OCI-LY1 (cell line): Measurements from ENCODE around the gene ACOD1.

Experiments used
- CTCF ChIP-seq: fragments of 200-600 bp; sonication (generic), shearing (Covaris generic); IDR thresholded peaks from 2 replicates; pipeline ENCODE4 v1.5.1; 2017; ENCODE audit warnings: mild to moderate bottlenecking, antibody characterized with exemption, low read length, moderate library complexity, mixed read lengths
- EZH2 ChIP-seq: fragments of 200-600 bp; sonication (generic), shearing (Covaris generic); IDR thresholded peaks from 2 replicates; pipeline ENCODE4 v1.8.0; 2017; ENCODE audit warnings: borderline replicate concordance, mixed run types, mild to moderate bottlenecking, antibody characterized with exemption, low read length, moderate library complexity, mixed read lengths

GRCh38 chr13:76932076-76932475 lies 16.2 kb upstream of the ACOD1 start:
- TF ChIP-seq CTCF (no peak), EZH2 (no peak)
